ENCODE measurements around the gene ILK.

DNA sequence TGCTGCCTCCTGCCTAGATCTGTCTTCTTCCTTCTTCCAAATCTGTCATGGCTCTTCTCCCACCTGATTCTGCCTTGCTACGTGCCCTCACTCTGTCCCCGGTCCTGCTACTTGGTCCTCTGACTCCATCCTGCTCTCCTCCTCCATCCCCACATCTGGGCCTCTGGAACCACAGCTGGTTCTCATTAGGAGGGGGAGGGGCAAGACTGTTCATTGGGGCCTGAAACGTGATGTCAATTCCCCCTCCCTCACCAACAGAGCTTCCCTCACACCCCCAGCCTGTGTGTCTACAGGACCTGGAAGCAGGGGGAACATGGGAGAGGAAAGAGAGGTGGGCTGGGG lies 43.0 kb downstream of the ILK start:
- TF ChIP-seq, protein P1, sequence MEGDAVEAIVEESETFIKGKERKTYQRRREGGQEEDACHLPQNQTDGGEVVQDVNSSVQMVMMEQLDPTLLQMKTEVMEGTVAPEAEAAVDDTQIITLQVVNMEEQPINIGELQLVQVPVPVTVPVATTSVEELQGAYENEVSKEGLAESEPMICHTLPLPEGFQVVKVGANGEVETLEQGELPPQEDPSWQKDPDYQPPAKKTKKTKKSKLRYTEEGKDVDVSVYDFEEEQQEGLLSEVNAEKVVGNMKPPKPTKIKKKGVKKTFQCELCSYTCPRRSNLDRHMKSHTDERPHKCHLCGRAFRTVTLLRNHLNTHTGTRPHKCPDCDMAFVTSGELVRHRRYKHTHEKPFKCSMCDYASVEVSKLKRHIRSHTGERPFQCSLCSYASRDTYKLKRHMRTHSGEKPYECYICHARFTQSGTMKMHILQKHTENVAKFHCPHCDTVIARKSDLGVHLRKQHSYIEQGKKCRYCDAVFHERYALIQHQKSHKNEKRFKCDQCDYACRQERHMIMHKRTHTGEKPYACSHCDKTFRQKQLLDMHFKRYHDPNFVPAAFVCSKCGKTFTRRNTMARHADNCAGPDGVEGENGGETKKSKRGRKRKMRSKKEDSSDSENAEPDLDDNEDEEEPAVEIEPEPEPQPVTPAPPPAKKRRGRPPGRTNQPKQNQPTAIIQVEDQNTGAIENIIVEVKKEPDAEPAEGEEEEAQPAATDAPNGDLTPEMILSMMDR (conservative IDR thresholded peaks at IDR 0.05): no peak
- no peak for TF ChIP-seq ZFX (IDR thresholded peaks at IDR 0.05)

Measured in C4-2B (cell line).